GM08714 (cell line): ENCODE measurements around the gene KRTAP26-1.

Experiments used
- H3K4me3 ChIP-seq: fragments of 200-500 bp; sonication (Bioruptor generic); 2 replicates; pipeline ENCODE4 v1.5.1; 2014; ENCODE audit warnings: mild to moderate bottlenecking, low read length, inconsistent platforms
- ZNF274 ChIP-seq: IDR thresholded peaks from 2 replicates; pipeline ENCODE4 v1.6.1; 2012; ENCODE audit warnings: mild to moderate bottlenecking, low read depth, low read length

The KRTAP26-1 gene

DNA sequence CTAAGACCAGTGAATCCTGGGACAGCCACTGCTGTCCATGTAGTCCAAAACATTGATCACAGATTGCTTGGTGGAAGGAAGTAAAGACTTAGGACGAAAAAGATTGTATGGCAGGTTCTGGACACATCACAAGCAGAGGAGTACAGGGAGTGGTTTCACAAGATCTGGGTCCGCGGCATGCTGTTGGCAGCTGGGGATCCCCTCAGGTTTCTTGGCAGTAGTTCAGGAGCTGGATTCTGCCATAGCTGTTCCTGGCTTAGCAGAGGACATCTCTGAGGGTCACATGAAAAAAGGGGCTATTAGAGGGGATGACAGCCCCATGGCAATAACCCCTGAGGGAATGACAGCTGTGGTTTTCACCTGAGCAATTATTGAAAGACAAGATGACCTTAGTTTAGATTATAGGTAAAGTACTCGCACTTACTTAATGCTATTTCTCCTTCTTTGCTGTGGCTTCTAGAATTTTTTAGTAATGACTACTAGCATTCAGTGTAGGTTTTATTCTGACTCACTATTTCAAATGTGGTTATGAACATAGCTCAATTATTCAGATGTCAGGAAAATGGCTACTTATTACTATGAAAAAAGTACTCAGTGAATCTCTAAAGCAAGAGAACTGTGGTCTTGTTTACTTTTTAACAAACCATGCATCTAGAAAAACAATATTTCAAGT lies 9.2 kb upstream of the KRTAP26-1 start:
- no peak for TF ChIP-seq ZNF274
- no peak overlapping the region for H3K4me3 ChIP-seq

DNA sequence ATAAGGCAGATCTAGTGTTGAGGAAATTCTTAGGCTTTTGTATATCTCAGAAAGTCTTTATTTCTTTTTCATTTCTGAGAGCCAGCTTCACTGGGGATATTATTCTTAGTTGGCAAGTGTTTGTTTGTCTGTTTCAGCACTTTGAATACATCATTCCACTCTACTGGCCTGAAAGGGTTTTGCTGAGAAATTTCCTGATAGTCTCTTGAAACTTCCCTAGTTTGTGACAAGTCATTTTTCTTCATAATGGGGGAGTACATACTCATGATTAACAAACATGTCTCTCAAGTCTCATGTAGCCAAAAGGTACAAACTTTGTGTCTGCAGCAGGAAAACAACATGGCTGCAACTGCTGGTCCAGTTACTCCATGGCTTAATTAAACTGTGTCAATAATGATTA lies 6.3 kb upstream of the KRTAP26-1 start:
- H3K4me3 ChIP-seq = no peak overlapping the region
- no peak for TF ChIP-seq ZNF274

DNA sequence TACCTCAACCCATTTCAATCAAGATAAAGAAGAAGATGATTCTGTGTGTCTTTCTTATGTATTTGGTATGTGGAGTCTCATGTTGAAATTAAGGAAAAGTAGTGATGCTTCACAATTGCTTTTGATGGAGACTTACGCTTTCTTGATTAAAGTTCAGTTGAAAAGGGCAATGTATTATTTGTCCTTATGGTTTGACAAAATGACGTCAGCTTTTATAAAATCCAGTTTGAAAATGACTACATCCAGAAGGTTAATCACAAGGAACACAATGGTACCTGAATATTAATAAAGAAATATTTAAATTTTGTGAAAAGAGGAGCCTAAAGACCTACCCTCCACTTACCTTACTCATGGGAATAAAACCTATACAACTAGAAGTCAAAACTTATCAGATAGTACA lies 4.4 kb downstream of the KRTAP26-1 start:
- no peak for TF ChIP-seq ZNF274
- H3K4me3 ChIP-seq = no peak overlapping the region

DNA sequence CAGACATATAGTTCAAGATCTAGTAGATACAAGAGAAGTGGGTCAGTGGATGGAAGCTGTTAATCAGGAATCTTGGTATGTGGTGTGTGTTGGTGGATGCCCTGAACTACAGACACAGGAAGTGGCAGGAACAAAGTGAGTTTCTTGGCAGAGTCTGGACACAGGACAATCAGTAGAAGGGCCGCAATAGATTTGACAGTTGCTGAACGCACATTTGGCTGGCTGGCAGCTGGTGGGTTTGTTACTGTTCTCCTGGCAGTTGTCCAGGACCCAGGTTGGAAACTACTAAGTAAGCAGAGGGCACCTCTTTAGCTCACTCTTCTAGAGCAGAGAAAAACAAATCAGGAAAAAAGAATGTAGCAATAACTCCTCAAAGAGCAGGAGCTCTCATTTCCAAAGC lies 13.2 kb downstream of the KRTAP26-1 start:
- no peak overlapping the region for H3K4me3 ChIP-seq
- no peak for TF ChIP-seq ZNF274

DNA sequence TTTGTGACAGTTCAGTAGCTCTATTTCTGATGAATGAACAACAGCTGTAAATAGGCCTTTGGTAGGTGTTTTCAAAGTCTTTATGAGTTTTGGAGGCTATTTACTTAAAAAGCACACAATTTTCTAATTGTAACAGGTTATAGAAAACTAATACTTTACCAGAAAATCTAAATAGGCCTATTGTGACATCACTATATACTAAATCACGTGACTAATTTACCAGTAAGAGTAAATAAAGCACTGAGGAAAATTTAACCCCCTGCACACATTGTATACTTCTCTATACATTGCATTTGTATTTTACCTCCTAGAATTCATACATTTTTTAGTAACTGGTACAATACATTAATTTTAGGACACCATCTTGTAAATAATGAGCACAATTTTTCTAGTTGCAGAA lies 15.0 kb downstream of the KRTAP26-1 start:
- TF ChIP-seq ZNF274 = no peak
- no peak overlapping the region for H3K4me3 ChIP-seq

GRCh38 chr21:30289215-30289614 lies 30.9 kb downstream of the KRTAP26-1 start, which contains the start of gene KRTAP25-1:
KRTAP25-1 (minus strand) TSS chr21:30289514; CDS start chr21:30289490, 24 bp downstream.
- H3K4me3 ChIP-seq = no peak within 1 kb of the TSS

GRCh38 chr21:30282850-30283249 lies 37.3 kb downstream of the KRTAP26-1 start, which contains the start of gene KRTAP24-1:
KRTAP24-1 (minus strand) TSS chr21:30282950; CDS start chr21:30282932, 18 bp downstream.
- TF ChIP-seq ZNF274 = no peak
- no peak within 1 kb of the TSS for H3K4me3 ChIP-seq

More at GRCh38 chr21:30289215-30289614, 30.9 kb downstream of the KRTAP26-1 start, which contains the start of gene KRTAP25-1:
- no peak for TF ChIP-seq ZNF274

GRCh38 chr21:30271611-30272010 lies 48.5 kb downstream of the KRTAP26-1 start:
- no peak overlapping the region for H3K4me3 ChIP-seq
- TF ChIP-seq ZNF274 = no peak

DNA sequence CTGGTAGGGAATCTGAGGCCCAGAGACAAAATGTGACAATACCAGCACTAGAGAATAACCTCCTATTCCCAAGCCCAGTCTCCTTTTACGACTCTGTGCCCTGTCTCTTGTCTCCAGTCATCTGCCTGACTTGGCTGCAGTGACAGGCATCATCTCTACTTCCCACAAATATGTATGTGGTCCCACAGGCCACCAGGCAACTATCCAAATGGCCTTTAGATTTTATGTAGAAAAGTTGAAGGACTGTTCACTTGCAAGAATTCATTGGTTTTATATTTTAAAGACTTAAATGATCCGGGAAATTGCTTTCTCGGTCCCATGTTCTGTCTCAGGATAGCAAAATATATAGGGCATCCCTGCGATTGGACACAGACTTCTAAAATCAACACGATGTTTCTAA lies 49.0 kb downstream of the KRTAP26-1 start:
- no peak for TF ChIP-seq ZNF274
- H3K4me3 ChIP-seq = no peak overlapping the region

GRCh38 chr21:30269803-30270530 lies 50.1 kb downstream of the KRTAP26-1 start:
- no peak overlapping the region for H3K4me3 ChIP-seq

More at GRCh38 chr21:30269803-30270530, 50.1 kb downstream of the KRTAP26-1 start:
- no peak for TF ChIP-seq ZNF274
